GM19193 (cell line): ENCODE results near the gene EML3.

Source experiments
- POLR2A ChIP-seq: IDR thresholded peaks from 4 replicates; pipeline ENCODE4 v1.6.1; 2011; ENCODE audit not compliant: insufficient read depth, insufficient read length; ENCODE audit errors: extremely low read depth

The EML3 gene

DNA sequence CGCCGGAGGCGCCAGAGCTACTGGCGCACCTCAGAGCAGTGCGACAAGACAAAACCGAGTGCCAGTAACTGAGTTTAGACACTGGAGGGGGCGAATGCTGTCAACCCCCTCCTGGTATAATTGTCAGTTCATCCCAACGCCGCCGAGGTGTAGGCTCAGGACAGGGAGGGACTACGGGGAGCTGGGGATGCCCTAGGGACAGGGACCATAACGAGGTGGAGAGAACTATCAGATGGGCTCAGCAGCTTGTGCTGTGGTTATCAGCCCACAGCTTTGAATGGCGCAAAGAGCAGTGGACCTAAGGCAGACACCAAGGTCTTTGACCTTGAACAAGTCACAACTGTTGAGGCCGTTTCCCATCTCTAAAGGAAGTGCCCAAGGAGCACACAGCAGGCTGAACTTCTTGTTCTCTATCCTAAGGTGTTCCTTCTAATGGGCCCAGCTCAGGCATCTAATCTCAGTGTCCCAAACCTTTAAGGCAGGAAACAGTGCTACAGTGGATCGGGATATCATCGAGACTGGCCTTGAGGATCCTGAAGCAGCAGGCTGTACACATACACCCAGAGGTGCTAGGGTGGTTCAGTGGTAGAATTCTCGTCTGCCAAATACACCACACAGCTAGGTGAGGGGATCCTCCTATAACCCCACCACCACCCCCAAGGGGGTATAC is 20.3 kb downstream of the EML3 start:
- TF ChIP-seq POLR2A = no peak

DNA sequence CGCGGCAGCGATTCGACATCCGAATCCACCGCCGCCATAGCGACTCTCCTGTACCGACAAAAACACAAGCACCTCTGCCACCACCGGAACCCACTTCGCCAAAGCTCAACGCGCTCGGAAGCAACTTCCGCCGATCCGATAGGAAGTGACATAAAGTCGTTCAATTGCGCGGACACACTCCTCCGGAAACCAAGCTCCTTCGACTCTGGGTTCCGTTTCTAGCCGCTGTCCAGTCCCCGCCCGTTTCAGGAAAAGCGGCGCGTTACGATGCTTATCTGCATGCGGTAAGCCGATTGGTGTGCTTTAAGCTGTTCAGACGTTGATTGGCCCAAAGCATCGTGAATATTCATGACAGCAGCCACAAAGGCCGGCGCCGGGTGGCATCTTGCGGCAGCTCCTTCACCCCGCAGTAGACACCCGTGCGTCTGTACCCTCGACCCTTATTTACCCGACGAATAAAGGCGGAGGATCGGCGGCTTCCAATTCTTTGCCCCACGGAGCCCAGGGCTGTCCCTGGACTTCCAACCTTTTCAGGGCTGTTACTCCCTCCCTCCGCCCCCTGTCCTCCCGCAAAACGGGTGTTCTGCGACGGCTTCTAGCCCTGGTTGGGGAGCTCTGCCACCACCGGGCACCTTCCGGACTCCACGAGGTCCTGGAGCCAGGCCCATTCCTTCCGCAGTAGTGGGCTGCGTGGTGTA is 21.0 kb downstream of the EML3 start, which contains the start of gene TUT1:
Gene TUT1 (minus strand): TSS at position 76 of the 698 bp plus-strand sequence. CDS start 38 bp downstream, at position 38.
- peak; percentile 95 for TF ChIP-seq POLR2A

DNA sequence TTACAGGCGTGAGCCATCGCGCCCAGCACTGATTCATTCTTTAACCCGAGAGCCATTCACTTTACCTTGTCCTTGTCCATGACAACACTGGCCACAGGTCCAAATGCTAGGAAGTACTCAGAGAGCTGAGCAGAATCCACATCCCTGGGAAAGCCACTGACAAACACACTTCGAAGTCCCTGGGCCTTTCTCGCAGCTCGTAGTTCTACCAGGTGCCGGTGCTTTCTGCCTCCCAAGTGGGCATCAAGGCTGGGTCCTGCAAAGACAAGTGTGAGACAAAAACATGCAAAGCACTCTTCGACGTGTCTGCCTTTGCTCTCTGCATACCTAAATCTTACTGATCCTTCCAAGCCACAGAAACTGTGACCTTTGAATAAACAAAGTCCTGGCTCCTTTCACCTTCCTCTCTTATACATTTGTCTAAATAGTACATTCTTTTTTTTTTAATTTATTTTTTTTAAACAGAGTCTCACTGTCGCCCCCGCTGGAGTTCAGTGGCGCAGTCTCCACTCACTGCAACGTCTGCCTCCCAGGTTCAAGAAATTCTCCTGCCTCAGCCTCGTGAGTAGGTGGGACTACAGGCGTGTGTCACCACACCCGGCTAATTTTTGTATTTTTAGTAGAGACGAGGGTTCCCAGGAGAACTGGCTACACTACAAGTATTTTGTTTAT is 23.5 kb downstream of the EML3 start:
- no peak for TF ChIP-seq POLR2A

DNA sequence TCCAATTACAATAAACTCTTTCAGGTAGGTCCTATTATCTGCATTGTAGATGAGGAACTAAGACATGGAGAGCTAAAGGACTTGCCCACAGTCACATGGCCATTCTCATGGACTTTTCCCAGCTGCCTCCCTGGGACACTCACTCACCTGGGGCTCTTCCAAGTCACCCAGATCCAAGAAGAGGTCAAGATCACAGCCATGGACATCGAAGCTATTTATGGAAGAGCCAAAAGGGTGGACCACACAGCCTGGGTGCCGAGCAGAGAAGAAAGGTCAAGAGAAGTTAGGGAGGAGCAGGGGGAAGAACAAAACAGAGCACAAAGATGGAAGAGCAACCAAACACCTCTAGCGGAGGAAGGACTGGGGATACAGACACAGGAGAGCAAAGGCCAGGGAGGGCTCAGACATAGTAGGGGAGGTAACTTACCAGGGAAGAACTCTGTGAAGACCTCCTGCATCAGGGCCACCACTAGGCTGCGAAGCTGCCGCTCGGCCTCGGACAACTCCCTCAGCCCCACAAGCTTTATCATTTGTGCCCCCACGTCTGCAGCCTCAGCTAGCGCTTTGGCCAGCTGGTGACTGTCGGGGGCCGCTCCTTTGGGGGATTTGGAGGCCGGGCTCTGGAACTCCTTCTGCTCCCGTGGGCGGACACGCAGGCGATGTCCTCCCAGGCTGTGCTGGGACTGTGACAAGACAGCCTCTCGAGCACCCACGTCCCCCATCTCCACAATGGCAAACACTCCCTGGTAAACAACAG is 31.4 kb downstream of the EML3 start:
- TF ChIP-seq POLR2A = no peak

DNA sequence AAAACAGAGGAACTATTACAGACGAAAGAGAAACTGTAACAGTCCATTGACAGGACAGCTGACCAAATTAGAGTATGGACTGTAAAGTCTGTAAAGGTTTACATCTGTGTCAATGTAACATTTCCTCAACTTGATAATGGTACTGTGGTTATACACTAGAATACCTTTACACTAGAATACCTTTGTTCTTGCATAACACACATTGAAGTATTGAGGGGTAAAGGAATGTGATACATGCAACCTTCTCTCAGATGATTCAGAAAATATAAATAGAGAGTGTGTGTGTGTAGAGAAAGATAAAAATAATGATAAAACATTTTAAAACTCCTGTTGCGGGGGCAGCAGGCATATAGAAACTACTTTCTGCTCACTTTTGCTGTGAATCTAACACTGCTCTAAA is 33.3 kb downstream of the EML3 start:
- TF ChIP-seq POLR2A = no peak

DNA sequence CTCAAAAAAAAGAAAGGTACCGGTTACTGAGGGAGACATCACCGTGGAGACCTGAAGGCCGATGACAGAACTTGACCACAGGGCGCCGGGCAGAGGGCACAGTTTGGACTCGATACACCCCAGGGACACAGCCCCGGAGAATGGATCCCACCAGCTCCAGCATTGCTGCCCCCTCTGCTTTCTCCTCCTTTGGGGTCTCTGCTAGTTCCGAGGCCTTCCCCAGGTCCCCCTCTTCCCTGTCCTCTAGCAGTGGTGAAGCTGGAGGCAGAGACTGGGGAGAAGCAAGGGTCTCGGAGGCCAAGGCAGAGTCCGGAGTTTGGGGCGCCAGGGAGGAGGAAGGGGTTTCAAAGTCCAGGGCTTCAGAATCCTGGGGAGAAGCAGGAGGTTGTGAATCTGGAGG is 34.0 kb downstream of the EML3 start:
- TF ChIP-seq POLR2A = no peak

DNA sequence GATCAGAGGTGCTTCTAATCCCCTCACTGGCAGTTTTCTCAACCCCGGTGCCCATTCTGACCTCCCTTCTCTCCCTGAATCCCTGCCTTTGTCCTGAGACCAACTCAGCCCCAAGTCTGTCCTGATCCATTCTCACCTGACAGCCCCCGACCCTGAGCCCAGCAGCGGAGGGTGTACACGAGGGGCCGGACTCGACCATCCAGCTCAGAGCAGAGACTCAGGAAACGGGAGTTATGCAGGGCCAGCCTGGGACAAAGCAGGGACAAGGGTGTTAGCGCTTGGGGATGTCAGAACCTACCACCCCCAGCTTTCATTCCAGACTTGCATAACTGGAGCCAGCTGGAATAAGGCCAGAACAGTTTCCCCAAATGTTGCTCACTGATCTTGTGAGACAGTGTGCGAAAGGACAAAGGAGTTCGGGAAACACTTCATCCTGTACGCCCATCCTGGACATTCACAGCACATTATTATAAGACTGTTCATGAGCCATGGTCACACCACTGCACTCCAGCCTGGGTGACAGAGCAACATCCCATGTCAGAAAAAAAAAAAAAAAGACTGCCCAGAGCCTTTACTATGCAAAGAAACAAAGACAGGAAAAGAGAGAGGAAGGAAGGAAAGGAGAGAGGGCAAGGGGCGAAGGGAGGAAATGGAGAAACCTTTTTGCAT is 35.4 kb downstream of the EML3 start:
- TF ChIP-seq POLR2A = no peak

DNA sequence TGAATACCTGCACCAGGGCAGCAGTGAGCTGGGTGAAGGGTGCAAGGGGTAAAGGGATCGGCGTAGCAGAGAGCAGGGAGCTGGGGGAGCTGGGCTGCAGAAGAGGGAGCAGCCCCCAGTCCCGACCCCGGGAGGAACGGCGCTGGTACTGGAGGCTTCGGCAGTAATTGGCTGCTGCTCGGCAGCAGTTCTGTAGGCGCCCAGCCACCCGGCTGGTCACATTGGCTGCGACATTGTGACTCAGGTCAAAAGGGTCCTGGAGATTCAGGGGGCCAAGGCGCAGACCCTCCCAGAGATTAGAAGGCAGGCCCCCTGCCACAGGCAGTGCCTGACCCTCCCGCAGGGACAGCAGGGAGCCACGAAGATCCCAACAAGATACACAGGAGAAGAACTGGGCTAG is 36.7 kb downstream of the EML3 start:
- TF ChIP-seq POLR2A = no peak

DNA sequence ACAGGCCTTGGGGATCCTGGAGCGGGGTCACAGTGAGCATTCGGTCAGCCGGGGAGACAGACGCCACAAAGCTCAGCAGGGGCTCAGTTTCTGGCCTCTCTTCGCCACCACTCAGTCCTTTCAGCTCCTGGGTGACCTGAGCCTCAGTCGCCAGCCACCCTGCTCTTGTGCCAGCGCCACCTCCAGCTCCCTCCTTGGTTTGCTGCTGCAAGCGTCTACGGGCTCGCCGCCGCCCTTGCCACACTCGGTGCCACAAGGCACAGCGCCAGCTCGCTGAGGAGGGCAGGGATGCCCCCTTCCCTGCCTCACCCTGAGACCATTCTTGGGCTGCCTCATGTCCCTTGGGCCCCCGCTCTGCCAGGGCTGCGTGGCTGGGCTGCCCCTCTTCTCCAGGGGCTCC is 37.4 kb downstream of the EML3 start:
- no peak for TF ChIP-seq POLR2A

DNA sequence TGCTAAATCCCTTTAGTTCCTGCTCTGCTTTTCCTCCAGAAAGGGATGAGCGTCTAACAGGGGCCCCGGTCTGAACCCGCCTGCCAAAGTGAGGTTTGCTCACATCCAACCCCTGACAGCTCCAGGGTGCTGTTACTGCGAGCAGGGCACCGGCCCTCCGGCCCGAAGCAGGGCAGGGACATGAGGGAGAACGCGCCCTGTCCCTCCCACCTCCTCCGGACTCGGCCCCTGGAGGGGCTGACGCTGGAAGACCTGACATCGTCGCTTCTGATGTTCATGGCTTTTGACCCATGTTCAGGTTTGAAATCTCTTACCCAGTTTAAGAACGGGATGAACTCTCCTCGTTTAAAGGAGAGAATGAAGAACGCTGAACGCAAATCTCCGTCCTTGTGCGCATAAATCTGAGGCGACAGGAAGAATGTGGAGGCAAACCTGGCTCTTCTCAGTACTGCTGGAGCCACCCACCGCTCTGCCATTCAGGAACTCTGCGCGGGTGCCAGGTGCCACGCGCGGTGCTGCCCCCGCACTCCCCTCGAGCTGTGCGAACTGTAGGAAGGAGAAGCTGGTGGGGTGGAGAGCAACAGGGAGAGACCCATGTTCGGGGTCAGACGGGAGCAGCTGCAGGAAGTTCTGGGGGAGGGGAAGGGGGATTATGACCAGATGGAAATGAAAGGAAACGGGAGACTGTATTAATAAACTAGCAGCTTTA is 38.1 kb downstream of the EML3 start:
- TF ChIP-seq POLR2A = no peak

DNA sequence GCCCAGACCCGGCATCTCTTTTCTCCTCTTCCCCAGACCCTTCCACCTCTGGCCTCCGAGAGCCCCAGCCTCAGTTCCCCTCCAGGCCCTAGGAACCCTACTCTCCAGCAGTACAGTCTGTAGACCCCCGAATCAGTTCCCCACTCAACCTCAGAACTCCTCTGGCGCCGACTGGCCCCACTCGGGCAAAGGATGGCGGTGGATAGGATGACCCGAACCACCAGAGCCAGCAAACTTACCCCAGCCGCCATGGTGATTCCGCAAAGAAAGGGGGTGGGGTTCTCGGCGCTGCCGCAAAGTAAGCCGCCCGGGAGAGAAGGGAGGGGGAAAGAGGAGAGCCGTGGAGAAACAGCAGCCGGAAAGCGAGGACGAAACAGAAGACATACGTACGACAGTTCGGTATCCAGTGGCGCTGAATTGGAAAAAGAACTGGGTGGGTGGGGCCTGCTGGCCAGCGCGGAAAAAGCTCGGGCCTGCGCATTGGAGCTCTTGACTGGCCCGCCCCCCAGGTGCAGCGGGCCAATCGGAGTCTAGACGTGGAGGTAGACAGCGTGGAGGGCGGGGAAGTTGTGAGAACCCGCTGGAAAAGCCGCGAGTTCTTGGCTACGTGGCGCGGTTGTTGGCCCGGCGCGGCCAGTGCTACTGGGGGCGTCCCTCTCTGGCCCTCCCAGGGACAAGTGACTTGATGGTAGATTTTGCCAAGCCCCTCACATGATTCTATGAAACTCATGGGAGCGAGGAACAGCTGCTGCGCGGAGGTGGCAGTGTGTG is 38.8 kb downstream of the EML3 start, which contains the start of gene EEF1G:
Gene EEF1G (minus strand): TSS at position 300 of the 771 bp plus-strand sequence. CDS start 49 bp downstream, at position 251.
- TF ChIP-seq POLR2A = peak; percentile 92

DNA sequence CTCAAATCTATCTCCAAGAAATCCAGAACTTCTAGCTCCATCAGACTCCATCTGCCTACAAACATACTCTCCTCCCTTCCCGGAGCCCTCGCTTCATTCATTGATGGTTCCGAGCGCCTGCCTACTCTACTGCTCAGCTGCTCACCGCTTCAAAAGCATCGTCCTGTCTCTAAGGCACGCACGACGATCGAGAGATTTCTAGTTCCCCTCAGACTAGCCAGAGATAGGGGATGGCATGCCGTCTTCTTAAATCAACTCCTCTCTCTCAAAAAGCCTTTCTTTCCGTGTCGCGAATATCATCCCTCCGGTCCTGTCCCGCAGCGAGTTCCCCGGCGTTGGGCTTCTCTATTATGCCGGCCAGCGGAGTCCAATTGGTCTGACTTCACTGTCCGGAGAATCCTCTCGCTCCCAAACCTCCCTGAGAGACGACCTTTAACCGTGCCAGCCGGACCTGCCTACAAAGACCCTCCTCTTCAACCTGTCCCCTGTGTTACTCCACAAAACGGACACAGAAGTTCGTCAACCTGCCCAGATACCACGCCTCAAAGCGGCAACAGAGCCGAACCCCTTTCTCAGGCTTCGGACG is 39.5 kb downstream of the EML3 start:
- TF ChIP-seq POLR2A = no peak

DNA sequence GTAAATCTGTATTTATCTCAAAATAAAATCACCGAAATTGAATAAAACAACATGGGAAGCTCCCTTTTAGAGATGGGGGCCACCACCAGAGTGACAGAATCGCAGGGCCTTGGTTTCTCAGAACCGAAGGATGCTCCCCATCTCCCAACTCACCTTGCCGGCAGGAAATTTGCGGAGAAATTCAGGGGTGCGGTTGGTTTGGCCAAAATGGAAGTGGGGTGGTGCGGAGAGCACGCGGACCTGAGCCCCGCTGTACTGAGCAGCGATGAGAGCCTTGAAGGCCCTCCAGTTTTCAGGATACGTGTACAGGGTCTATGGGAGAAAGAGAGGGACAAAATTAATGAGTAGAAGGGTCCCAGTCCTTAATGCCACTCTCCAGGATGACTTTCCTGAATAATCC is 40.1 kb downstream of the EML3 start:
- no peak for TF ChIP-seq POLR2A
